ENCODE measurements around the gene HDAC6.

The HDAC6 gene

DNA sequence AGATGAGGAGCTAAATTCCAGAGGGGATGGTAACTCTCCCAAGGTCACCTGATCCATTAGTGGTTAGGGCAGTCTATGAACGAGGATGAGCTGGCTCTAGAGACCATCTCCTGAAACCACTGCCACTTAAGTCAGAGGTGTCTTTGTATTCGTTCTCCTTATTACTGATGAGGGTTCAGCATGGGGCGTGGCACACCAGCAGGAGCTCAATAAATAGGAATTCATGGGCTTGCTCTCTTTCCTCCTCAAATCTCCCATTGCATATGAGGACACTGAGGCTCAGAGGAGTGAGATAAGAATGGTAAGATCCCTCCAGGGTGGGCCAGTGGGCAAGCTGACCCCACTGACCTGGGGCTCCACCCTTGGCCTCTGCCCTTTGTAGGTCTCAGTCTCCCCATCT is 17.1 kb upstream of the HDAC6 start:
- H3K27ac ChIP-seq = no peak overlapping the region
- TF ChIP-seq, protein P1, sequence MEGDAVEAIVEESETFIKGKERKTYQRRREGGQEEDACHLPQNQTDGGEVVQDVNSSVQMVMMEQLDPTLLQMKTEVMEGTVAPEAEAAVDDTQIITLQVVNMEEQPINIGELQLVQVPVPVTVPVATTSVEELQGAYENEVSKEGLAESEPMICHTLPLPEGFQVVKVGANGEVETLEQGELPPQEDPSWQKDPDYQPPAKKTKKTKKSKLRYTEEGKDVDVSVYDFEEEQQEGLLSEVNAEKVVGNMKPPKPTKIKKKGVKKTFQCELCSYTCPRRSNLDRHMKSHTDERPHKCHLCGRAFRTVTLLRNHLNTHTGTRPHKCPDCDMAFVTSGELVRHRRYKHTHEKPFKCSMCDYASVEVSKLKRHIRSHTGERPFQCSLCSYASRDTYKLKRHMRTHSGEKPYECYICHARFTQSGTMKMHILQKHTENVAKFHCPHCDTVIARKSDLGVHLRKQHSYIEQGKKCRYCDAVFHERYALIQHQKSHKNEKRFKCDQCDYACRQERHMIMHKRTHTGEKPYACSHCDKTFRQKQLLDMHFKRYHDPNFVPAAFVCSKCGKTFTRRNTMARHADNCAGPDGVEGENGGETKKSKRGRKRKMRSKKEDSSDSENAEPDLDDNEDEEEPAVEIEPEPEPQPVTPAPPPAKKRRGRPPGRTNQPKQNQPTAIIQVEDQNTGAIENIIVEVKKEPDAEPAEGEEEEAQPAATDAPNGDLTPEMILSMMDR (conservative IDR thresholded peaks at IDR 0.05) = no peak
- no peak for TF ChIP-seq ZFX (IDR thresholded peaks at IDR 0.05)

DNA sequence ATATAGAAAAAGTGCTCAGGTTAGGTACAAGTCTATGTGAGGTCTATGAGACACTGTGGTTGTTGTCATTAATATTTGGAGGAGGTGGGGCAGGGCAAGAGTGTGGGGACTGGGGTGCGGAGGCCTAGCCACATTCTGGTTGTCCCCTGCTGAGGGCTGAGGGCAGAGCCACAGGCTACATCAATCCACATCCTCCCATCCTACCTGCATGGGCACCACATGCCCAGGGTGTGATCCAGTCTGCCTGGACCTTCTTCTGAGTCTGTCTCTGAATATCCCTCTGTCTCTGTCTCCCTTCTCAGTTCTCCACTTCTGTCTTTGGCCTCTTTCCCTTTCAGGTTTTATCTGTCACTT is 16.7 kb upstream of the HDAC6 start:
- H3K27ac ChIP-seq = no peak overlapping the region
- no peak for TF ChIP-seq ZFX (IDR thresholded peaks at IDR 0.05)
- TF ChIP-seq, protein P1 (conservative IDR thresholded peaks at IDR 0.05) = no peak

DNA sequence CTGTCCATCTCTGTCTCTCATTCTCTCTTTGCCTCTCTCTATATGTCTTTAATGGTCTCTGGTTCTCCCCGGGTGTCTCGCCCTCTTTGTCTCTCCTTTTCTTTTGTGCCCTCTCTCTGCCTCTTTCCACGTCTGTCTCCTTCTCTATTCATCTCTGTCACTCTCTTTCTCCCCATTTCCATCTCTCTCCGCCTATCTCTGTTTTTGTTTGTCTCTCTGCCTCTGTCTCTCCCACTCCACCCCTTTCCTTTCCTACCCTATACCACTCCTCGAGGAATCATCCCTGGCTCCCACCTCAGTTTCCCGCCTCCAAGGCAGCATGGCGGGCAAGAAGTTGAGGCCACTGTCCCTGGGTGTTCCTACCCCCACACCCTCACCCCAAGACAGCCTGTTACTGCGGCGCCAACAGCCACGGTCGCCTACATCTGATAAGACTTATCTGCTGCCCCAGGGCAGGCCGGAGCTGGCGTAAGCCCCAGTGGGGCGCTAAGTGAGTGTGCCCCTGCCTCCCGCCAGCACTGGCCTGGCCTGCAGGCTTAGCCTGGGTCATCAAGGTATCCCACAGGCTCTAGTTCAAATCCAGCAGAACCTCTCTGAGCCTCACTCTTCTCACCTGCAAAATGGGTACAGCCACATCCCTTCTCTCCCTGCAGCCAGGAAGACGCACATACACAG is 16.2 kb upstream of the HDAC6 start:
- H3K27ac ChIP-seq = no peak overlapping the region
- no peak for TF ChIP-seq ZFX (IDR thresholded peaks at IDR 0.05)
- TF ChIP-seq, protein P1 (conservative IDR thresholded peaks at IDR 0.05) = no peak

DNA sequence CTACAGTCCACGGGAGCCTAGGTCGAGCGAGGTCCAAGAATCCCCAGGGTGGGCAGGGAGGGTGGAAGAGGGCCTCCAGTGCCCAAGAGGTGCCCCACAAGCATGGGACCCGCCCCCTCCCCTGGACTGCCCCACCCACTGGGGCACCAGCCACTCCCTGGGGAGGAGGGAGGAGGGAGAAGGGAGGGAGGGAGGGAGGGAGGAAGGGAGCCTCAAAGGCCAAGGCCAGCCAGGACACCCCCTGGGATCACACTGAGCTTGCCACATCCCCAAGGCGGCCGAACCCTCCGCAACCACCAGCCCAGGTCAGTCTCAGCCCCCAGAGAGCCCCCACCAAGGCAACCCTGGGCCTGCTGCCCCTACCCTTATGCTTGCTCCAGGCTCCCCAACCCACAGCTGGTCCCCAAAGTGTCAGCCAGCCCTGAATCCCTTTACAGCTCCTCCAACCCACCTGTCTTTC is 15.5 kb upstream of the HDAC6 start, which contains the start of gene GATA1:
Gene GATA1, plus strand, starts transcription at position 250 of the 460 bp plus-strand sequence. CDS start 4,520 bp downstream, outside the sequence.
- H3K27ac ChIP-seq = no peak within 1 kb of the TSS
- TF ChIP-seq, protein P1 (conservative IDR thresholded peaks at IDR 0.05) = no peak
- no peak for TF ChIP-seq ZFX (IDR thresholded peaks at IDR 0.05)

- TF ChIP-seq ZFX (IDR thresholded peaks at IDR 0.05) = no peak
- TF ChIP-seq, protein P1 (conservative IDR thresholded peaks at IDR 0.05) = no peak
- H3K27ac ChIP-seq = no peak overlapping the region
Observed at GRCh38 chrX:48786825-48787504, 14.9 kb upstream of the HDAC6 start.

DNA sequence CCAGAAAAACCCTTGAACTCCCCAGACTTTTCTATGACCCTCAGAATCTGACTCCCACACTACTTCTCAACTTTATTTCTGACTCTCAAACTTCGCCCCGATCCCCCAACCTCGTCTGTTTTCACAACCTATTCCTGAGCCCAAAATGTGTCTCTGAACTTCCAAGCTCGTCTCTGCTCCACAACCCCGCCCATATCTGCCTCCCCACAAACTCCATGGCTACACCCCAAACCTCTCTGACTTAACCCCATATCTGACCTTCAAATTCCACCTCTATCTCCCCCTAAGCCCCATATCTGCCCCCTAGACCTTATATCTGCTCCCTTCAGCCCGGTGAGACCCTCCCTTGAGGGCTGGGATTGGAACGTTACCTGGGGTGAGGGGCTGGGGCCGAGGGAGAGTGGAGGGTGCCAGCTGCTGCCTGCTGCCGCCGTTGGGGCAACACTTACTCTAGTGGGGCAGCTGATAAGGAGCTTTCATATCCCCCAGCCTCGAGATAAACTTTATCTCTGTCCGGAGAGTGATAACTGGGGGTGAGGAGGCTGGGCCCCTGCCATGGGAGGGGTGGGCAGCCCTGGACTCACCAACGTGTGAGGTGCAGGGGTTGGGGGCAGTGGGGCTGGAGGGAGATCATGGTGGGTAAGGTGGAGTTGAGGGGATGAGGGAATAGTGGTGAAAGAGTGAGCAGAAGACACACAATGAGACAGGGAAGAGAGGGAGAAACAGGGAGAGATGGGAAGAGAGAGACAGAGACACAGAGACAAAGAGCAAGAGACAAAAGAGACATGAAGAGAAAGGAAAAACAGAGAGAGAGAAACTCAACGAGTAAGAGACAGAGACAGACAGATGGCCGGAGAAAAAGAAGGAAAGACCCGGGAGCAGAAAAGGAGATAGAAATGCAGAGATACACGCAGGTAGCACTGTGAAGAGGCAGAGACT is 14.1 kb upstream of the HDAC6 start:
- TF ChIP-seq, protein P1 (conservative IDR thresholded peaks at IDR 0.05) = no peak
- no peak for TF ChIP-seq ZFX (IDR thresholded peaks at IDR 0.05)

More for the DNA sequence above, 14.1 kb upstream of the HDAC6 start:
- H3K27ac ChIP-seq = no peak overlapping the region
